Neural progenitor cell (in vitro differentiated cells): ENCODE data around the gene CFAP61.

ENCODE experiments used
- CTCF ChIP-seq: fragments of 200-600 bp; sonication (generic); IDR thresholded peaks from 2 replicates; pipeline ENCODE4 v1.5.1; 2017; ENCODE audit warnings: antibody characterized with exemption, mild to moderate bottlenecking
- EZH2 ChIP-seq: fragments of 200-600 bp; sonication (generic); IDR thresholded peaks from 2 replicates; pipeline ENCODE4 v1.6.1; 2017; ENCODE audit warnings: antibody characterized with exemption, mild to moderate bottlenecking, moderate library complexity

DNA sequence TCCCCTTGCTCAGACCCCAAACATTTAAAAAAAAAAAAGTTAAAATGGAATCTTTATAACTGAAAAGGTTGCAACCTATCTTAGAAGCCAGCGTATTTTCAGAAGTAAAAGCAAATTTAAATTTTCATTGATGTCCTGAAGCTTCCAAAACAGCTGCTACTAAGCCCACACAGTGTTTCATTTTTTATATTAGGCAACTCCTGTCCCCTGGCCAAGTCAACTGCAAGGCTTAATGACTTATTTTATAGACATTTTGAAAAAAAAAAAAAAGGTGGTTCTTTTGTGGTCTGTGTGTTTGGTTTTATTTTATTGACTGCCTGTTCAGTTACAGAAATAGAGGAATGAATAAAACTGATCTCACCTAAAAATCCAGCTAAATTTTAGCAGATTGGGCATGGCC is 13.0 kb downstream of the CFAP61 start:
- no peak for TF ChIP-seq CTCF
- no peak for TF ChIP-seq EZH2
